GM12878 (cell line): Measurements from ENCODE around the gene CAPN15. TPM values are rescaled to one million over a fixed set of nuclear protein-coding genes. Genes with fewer than 3 reads are reported as not detected.

Experiments used
- ATAC-seq: fragments of 200-7000 bp; cut with Tn5 transposase; 3 replicates; pipeline ENCODE4 v1.9.1; 2020; ENCODE audit warnings: mild to moderate bottlenecking, moderate library complexity
- BruUV-seq: library from RNA; stranded (reverse); fragments of 400-500 nt; replicated peaks from 2 replicates; lab custom pipeline; 2021; lab: Mats Ljungman, UMichigan
- CTCF ChIA-PET: fragments of 300-600 bp; sonication (Branson Sonifier 250); formaldehyde crosslinking; extraction: SDS; loops from one replicate; lab custom pipeline; 2021; ENCODE audit warnings: inconsistent platforms; lab: Yijun Ruan, JAX
- POLR2A ChIA-PET: fragments of 350-600 bp; formaldehyde crosslinking; extraction: SDS; loops from one replicate; lab custom pipeline; 2021; ENCODE audit warnings: inconsistent platforms; lab: Charles Lee
- RAD21 ChIA-PET: fragments of 300-600 bp; sonication (Branson Sonifier 250); formaldehyde crosslinking; loops from one replicate; lab custom pipeline; 2023; ENCODE audit warnings: antibody characterized with exemption; ENCODE audit not compliant: unreplicated experiment; lab: Charles Lee
- SMC1A ChIA-PET: fragments of 300-600 bp; sonication (Branson Sonifier 250); formaldehyde crosslinking; loops from one replicate; lab custom pipeline; 2023; ENCODE audit not compliant: unreplicated experiment, uncharacterized antibody; lab: Charles Lee
- DNase-seq: peaks from one replicate; pipeline ENCODE4 v3.0.0-alpha.2; 2011; ENCODE audit warnings: low read depth, low spot score
- FAIRE-seq: peaks from 3 replicates; lab custom pipeline; 2011; peaks lifted over from hg19 to GRCh38; lab: Jason Lieb, UNC
- H2AFZ ChIP-seq: 2 replicates; pipeline ENCODE4 v1.6.0; 2011; ENCODE audit warnings: low read depth, low read length, control low read depth; ENCODE audit not compliant: control insufficient read depth
- H3K27ac ChIP-seq: 2 replicates; pipeline ENCODE4 v1.5.1; 2011; ENCODE audit warnings: control low read depth; ENCODE audit not compliant: control insufficient read depth, insufficient read depth
- H3K27me3 ChIP-seq, 2 experiments: replicated peaks in 1 of 2; 2 replicates each; pipeline versions ENCODE4 v1.6.0 to v1.6.1; 2011; ENCODE audit warnings: low read length in 1 of 2; ENCODE audit not compliant: control insufficient read depth in 2 of 2, insufficient read depth in 2 of 2
- H3K36me3 ChIP-seq, 2 experiments: 2 replicates each; pipeline ENCODE4 v1.5.1; 2011; ENCODE audit warnings: low read length in 1 of 2; ENCODE audit not compliant: control insufficient read depth in 2 of 2, insufficient read depth in 2 of 2
- H3K4me1 ChIP-seq: 2 replicates; pipeline ENCODE4 v1.6.1; 2011; ENCODE audit warnings: mild to moderate bottlenecking, low read length, moderate library complexity, mixed read lengths; ENCODE audit not compliant: control insufficient read depth, insufficient read depth
- H3K4me2 ChIP-seq: 2 replicates; pipeline ENCODE4 v1.6.0; 2011; ENCODE audit warnings: control low read depth; ENCODE audit not compliant: control insufficient read depth, insufficient read depth
- H3K4me3 ChIP-seq: fragments of 200-600 bp; sonication (generic); 2 replicates; pipeline ENCODE4 v1.5.1; 2016
- H3K79me2 ChIP-seq: 2 replicates; pipeline ENCODE4 v1.6.0; 2011; ENCODE audit warnings: low read length; ENCODE audit not compliant: control insufficient read depth, insufficient read depth
- H3K9ac ChIP-seq: 2 replicates; pipeline ENCODE4 v1.8.0; 2011; ENCODE audit warnings: low read length, control low read depth, mixed read lengths; ENCODE audit not compliant: control insufficient read depth, insufficient read depth
- H3K9me3 ChIP-seq: replicated peaks from 3 replicates; pipeline ENCODE4 v1.5.1; 2011; ENCODE audit warnings: mild to moderate bottlenecking, low read length; ENCODE audit not compliant: control insufficient read depth, insufficient read depth
- H4K20me1 ChIP-seq: 2 replicates; pipeline ENCODE4 v1.6.0; 2011; ENCODE audit not compliant: control insufficient read depth, insufficient read depth
- BACH1 ChIP-seq: fragments of 450-650 bp; IDR thresholded peaks from 2 replicates; pipeline ENCODE4 v1.6.1; 2017; ENCODE audit warnings: mild to moderate bottlenecking, borderline replicate concordance
- BHLHE40 ChIP-seq, 2 experiments: fragments of 450-650 bp in 1 of 2; IDR thresholded peaks; 2 replicates each; pipeline ENCODE4 v1.6.1; 2011 to 2017; ENCODE audit warnings: low read depth in 2 of 2, borderline replicate concordance in 1 of 2, improper control_type of control experiment in 1 of 2, low read length in 1 of 2, mild to moderate bottlenecking in 1 of 2
- EED ChIP-seq: sonication (generic); IDR thresholded peaks from 2 replicates; pipeline ENCODE4 v1.6.1; 2016; ENCODE audit warnings: antibody characterized with exemption, low read depth
- GABPA ChIP-seq: IDR thresholded peaks from 2 replicates; pipeline ENCODE4 v1.6.1; 2014; ENCODE audit warnings: antibody characterized with exemption, low read depth, mild to moderate bottlenecking, inconsistent platforms
- KDM1A ChIP-seq: fragments of 200-600 bp; sonication (generic); IDR thresholded peaks from 2 replicates; pipeline ENCODE4 v1.6.1; 2016; ENCODE audit warnings: borderline replicate concordance
- KLF5 ChIP-seq: fragments of 450-650 bp; IDR thresholded peaks from 2 replicates; pipeline ENCODE4 v1.6.1; 2014; ENCODE audit warnings: mild to moderate bottlenecking; ENCODE audit not compliant: partially characterized antibody
- RBBP5 ChIP-seq: fragments of 200-600 bp; sonication (generic); conservative IDR thresholded peaks from 2 replicates; pipeline ENCODE4 v1.6.1; 2016
- RELA ChIP-seq: fragments of 450-650 bp; IDR thresholded peaks from 2 replicates; pipeline ENCODE4 v1.8.0; 2014; ENCODE audit warnings: borderline replicate concordance; ENCODE audit not compliant: partially characterized antibody
- SIN3A ChIP-seq: IDR thresholded peaks from 2 replicates; pipeline ENCODE4 v1.6.1; 2012; ENCODE audit warnings: low read depth, low read length, improper control_type of control experiment
- ZNF207 ChIP-seq: fragments of 450-650 bp; IDR thresholded peaks from 2 replicates; pipeline ENCODE4 v1.6.1; 2014; ENCODE audit warnings: antibody characterized with exemption, mild to moderate bottlenecking, borderline replicate concordance
- ZNF622 ChIP-seq: fragments of 450-650 bp; IDR thresholded peaks from 2 replicates; pipeline ENCODE4 v1.6.1; 2017; ENCODE audit warnings: mild to moderate bottlenecking, inconsistent platforms
- WGBS: methylation state at CpG from one replicate; pipeline ENCODE4 v1.1.6; 2016; ENCODE audit warnings: low lambda C conversion rate; ENCODE audit not compliant: insufficient replicate concordance, insufficient coverage; ENCODE audit errors: missing lambda C conversion rate; 5-methylcytosine and 5-hydroxymethylcytosine counted together
- in situ Hi-C: fragments of 300-500 bp; cut with MboI; formaldehyde crosslinking; loops from 9 replicates; pipeline ENCODE4 v1.14.3; 2018; ENCODE audit warnings: mixed read lengths
- intact Hi-C: fragments of 100-400 bp; cut with micrococcal nuclease; formaldehyde crosslinking; loops from one replicate; pipeline ENCODE4 v1.14.2; 2022; ENCODE audit not compliant: unreplicated experiment
- polyA plus RNA-seq, 11 experiments: library from polyadenylated mRNA; depleted of rRNA in 4 of 11; unstranded in 6 of 11; stranded (reverse) in 5 of 11; fragments of >200 nt; fragmentation: Nextera tagmentation in 4 of 11; fragmentation: Illumina TruSeq in 1 of 11; extraction: Ambion mirVana in 4 of 11; extraction: Trizol in 1 of 11; gene quantifications; 1 replicate in 1 of 11; 2 replicates in 10 of 11; pipeline versions ENCODE4 v1.2.1 to v1.2.3, GENCODE V29; 2011 to 2016; ENCODE audit warnings: inconsistent platforms in 2 of 11, missing spikeins in 2 of 11, low read depth in 1 of 11
- total RNA-seq, 4 experiments: library from RNA; depleted of rRNA in 3 of 4; stranded (reverse); fragments of >200 nt in 3 of 4; fragmentation: Illumina TruSeq in 1 of 4; extraction: Trizol in 1 of 4; gene quantifications; 2 replicates each; pipeline versions ENCODE4 v1.2.1 to v1.2.3, GENCODE V29; 2013 to 2021
- TF ChIP-seq, protein P1 (sequence below): IDR thresholded peaks from 2 replicates; pipeline ENCODE4 v1.6.1; 2011; ENCODE audit warnings: mild to moderate bottlenecking, low read depth, low read length, moderate library complexity; ENCODE audit not compliant: insufficient replicate concordance
- TF ChIP-seq, protein P2 (sequence below): IDR thresholded peaks from 2 replicates; pipeline ENCODE4 v1.6.1; 2012; ENCODE audit warnings: improper control_type of control experiment, low read depth, low read length; ENCODE audit not compliant: insufficient replicate concordance

The CAPN15 gene
- total and polyA plus RNA-seq, 10 of the 15 experiments (the other 5 are each of a cell fraction or from before 2014, with no cell fraction given) = 0.40 to 78.5 (median 8.3) TPM

DNA sequence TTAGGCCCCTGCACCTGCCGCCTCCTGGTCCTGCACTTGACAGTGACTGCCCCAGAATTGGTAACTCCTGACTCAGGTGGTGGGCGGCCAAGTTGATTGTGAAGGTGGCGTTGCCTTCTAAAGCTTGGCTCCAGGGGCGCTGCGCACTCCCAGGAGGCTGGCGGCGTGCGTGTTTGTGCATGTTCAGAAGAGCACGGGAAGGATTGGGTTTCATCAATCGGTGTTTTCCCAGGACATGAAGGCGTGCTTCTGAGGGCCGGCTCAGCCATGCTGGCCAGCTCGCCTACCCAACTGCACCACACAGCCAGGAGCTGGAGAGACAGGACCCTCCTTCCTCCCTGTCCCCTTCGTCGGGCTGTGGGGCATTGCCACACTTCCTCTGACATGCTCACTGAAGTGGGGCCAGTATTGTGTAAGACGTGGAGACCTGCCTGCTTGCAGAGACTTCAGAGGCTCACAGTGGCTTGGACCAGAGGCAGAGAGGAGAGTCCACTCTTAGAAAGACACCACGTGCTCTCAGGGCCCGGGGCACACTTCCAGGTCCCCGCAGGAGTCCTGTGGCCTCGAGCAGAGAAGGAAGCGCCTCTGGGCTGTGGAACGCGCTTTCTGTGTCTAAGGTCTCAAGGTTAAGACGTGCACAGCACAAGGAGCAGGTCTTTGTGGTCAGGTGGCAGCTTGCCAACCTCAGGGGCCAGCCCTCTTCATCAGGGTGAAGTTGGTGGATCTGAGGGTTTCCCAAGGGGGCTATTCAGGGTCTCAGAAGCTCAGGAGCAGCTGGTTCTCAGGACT, 65.2 kb downstream of the CAPN15 start:
- no peak overlapping the region for H3K9ac ChIP-seq
- no TSS peak for BruUV-seq
- no peak for TF ChIP-seq BHLHE40 (IDR thresholded peaks at IDR 0.05; ENCODE audit: borderline replicate concordance in 1 of 2, low read depth in 2 of 2, low read length in 1 of 2)
- no peak for TF ChIP-seq RELA
- TF ChIP-seq, protein P1, sequence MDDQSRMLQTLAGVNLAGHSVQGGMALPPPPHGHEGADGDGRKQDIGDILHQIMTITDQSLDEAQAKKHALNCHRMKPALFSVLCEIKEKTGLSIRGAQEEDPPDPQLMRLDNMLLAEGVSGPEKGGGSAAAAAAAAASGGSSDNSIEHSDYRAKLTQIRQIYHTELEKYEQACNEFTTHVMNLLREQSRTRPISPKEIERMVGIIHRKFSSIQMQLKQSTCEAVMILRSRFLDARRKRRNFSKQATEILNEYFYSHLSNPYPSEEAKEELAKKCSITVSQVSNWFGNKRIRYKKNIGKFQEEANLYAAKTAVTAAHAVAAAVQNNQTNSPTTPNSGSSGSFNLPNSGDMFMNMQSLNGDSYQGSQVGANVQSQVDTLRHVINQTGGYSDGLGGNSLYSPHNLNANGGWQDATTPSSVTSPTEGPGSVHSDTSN = no peak
- TF ChIP-seq RBBP5 = no peak
- no peak for TF ChIP-seq GABPA
- no peak for TF ChIP-seq KDM1A
- TF ChIP-seq ZNF622 = no peak
- TF ChIP-seq BACH1 = no peak
- TF ChIP-seq, protein P2, sequence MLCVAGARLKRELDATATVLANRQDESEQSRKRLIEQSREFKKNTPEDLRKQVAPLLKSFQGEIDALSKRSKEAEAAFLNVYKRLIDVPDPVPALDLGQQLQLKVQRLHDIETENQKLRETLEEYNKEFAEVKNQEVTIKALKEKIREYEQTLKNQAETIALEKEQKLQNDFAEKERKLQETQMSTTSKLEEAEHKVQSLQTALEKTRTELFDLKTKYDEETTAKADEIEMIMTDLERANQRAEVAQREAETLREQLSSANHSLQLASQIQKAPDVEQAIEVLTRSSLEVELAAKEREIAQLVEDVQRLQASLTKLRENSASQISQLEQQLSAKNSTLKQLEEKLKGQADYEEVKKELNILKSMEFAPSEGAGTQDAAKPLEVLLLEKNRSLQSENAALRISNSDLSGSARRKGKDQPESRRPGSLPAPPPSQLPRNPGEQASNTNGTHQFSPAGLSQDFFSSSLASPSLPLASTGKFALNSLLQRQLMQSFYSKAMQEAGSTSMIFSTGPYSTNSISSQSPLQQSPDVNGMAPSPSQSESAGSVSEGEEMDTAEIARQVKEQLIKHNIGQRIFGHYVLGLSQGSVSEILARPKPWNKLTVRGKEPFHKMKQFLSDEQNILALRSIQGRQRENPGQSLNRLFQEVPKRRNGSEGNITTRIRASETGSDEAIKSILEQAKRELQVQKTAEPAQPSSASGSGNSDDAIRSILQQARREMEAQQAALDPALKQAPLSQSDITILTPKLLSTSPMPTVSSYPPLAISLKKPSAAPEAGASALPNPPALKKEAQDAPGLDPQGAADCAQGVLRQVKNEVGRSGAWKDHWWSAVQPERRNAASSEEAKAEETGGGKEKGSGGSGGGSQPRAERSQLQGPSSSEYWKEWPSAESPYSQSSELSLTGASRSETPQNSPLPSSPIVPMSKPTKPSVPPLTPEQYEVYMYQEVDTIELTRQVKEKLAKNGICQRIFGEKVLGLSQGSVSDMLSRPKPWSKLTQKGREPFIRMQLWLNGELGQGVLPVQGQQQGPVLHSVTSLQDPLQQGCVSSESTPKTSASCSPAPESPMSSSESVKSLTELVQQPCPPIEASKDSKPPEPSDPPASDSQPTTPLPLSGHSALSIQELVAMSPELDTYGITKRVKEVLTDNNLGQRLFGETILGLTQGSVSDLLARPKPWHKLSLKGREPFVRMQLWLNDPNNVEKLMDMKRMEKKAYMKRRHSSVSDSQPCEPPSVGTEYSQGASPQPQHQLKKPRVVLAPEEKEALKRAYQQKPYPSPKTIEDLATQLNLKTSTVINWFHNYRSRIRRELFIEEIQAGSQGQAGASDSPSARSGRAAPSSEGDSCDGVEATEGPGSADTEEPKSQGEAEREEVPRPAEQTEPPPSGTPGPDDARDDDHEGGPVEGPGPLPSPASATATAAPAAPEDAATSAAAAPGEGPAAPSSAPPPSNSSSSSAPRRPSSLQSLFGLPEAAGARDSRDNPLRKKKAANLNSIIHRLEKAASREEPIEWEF = no peak
- no peak for TF ChIP-seq EED
- no peak for TF ChIP-seq KLF5
- TF ChIP-seq ZNF207 = no peak
- no peak for TF ChIP-seq SIN3A
- POLR2A ChIA-PET = interaction anchor here (1.4 kb wide), 1 partner anchor 43 kb away, joined by 3 read pairs; the partner anchor contains the start of gene METTL26
- in situ Hi-C loops (no loop called here), intact Hi-C loops (no loop called here)
- no peak overlapping the region for H3K4me2 ChIP-seq
- SMC1A ChIA-PET = no interaction called here
- no peak overlapping the region for H2AFZ ChIP-seq
- H3K27ac ChIP-seq = no peak overlapping the region
- FAIRE-seq (no peak), DNase-seq (no peak), ATAC-seq (no peak)
- CTCF ChIA-PET = interaction anchor here (0.5 to 1.0 kb wide), 2 partner anchors 72 to 206 kb away, joined by 3 to 4 read pairs; no protein-coding TSS in a partner anchor
- H3K36me3 ChIP-seq = no peaks in the 10 kb centered on the region
- H4K20me1 ChIP-seq = no peaks in the 10 kb centered on the region
- H3K4me1 ChIP-seq = peaks cover 12% of the 10 kb centered on the region
- no peaks in the 10 kb centered on the region for H3K9me3 ChIP-seq
- RAD21 ChIA-PET = no interaction called here
- WGBS = 64% methylated on average over 20 of the region's 24 CpGs
- H3K27me3 ChIP-seq = no peaks in the 10 kb centered on the region
- H3K4me3 ChIP-seq = no peak overlapping the region
- peaks cover 22% of the 10 kb centered on the region for H3K79me2 ChIP-seq
